Measurements from ENCODE around the gene CRTC1.
"Not testable (repeated sequence)": the region's sequence is repeated elsewhere in the genome, so short reads cannot be mapped to it uniquely, and the experiment has no call there.

CRTC1 gene

DNA sequence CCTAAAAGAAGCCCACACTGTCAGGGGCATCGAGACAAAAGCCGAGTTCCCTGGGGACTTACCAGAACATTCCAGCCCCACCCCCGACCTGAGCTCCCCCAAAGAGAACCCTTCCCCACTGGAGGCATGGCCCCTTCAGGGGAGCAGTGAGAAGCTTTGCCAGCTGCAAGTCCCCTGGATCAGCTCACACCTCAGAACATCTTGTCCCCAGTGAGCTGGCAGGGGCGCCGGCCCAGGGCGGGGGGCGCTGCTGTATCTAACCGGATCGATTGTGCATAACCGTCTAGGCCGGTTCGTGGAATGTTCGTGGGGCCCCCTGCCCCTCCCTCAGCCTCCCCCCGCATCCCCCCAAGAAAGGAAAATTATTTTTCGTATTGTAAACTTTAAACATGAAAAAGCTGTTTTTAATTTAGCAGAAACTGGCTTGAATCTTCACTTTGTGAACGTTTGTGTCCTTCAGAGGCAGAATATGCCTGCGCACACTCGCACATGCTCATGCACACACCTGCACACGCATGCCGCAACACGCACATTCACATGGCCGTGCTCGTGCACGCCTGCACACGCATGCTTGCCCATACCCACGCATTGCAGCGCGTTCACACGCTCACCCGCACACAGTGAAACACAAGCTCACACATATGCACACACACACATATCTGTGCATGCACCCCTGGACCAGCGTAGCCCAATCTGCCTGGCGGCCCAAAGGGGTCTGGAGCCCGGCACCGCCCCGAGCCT is 12.0 kb upstream of the CRTC1 start:
- no peak for DNase-seq

DNA sequence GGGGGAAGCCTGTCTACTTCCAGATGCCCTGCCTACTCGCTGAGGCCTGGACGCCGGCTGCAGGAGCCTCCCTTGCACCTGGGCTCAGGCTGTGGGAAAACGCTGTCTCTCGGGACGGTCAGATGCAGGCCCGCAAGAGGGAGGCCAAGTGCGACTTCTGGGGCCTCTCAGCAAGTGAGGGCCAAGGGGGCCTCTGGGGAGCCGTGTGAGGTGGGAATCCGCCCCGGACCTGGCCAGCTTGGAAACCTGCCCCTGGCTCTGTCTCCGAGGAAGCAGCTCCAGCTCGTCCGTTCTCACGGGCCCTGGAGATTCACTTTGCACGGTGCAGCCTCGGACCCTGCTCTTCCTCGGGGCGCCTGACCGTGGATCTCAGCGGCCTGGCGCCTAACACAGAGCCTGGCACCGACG is 11.4 kb upstream of the CRTC1 start:
- DNase-seq = no peak

DNA sequence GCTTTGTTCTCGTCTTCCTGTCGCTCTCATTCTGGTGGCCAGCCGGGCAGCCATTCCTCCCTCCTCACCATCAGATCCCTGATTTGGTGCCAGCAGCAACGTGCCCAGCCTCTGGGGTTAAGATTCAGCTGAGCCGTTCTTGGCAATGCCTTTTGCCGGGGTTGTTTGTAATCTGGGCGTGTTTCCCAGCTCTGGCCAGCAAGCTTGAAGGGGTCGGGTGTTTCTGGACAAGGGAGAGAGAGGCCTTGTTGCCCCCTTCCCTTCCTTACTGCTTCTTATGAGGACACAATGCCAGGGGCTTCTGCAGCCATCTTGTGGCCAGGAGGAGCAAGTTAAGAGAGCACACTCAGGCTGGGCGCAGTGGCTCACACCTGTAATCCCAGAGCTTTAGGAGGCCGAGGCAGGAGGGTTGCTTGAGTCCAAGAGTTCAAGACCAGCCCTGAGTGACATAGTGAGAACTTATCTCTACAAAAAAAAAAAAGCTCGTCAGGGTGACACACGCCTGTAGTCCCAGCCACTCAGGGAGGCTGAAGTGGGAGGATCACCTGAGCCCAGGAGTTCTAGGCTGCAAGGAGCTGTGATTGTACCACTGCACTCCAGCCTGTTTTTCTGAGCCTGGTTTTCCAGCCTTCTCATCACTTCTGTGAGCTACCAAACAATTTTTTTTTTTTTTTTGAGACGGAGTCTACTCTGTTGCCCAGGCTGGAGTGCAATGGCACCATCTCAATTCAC is 10.7 kb upstream of the CRTC1 start:
- DNase-seq = no peak

DNA sequence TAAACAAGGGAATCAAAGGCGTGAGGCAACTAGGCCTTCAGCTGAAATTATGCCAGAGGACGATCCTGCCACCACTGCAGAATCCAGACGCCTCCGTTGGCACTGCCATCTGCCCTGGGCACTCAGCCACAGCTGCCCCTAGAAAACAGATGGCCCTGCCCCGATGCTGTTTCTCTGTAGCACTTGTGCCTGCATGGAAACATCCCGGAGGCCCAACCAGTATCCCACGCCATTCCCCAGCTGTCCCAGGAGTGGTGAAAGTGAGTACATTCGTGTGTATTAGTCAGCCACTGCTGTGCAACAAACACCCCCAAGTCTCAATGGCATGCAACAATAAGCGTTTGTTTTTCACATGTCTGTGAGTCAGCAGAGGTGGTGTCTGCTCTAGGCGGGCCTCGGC is 8.9 kb upstream of the CRTC1 start:
- DNase-seq = no peak

DNA sequence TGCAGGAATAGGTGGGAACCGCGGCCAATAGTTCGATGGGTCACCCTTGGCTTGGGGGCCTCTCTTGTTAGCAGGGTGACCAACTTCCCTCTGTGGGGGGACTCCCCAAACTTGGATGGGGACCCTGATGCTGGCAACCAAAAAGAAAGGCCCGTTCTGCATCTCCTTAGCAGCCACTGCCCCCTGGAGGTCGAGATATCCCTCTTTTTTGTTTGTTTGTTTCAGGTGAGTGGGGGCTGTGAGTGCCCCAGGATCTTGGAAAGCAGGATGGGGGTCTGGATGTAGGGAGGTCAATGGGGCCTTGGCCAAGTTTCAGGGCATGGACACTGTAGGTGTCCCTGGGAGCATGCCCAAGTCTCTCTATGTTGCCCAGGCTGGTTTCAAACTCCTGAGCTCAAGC is 7.7 kb upstream of the CRTC1 start:
- no peak for DNase-seq

DNA sequence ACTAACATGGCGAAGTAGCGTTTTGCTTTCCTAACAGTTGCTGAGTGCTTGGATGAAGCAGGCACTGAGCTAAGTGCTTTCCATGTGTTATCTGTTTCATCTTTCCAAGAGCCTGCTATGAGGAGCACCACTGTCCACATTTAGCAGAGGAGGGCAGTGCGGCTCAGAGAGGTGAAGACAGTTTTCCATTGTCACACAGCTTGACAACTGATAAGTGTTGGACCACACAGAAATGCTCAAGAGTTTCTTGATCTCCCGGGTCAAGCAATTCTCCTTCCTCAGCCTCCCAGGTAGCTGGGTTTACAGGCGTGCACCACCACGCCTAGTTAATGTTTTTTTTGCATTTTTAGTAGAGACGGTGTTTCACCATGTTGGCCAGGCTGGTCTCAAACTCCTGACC is 6.8 kb upstream of the CRTC1 start:
- no peak for DNase-seq

DNA sequence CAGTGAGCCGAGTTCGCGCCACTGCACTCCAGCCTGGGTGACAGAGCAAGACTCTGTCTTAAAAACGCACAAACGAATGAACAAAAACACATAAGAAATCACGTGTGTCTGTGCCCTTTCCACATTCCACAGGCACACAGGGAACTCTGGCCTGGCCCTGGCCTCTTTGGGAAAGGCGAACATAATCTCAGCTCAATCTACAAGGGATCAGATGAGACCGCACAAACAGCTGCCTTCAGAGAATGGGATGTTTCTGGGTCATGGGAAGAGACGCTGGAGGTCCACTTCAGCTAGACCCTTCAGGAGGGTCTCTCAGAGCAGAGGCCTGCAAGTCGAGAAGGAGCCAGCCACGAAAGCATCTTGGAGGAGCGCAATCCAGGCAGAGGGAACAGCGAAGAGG is 6.3 kb upstream of the CRTC1 start:
- no peak for DNase-seq

DNA sequence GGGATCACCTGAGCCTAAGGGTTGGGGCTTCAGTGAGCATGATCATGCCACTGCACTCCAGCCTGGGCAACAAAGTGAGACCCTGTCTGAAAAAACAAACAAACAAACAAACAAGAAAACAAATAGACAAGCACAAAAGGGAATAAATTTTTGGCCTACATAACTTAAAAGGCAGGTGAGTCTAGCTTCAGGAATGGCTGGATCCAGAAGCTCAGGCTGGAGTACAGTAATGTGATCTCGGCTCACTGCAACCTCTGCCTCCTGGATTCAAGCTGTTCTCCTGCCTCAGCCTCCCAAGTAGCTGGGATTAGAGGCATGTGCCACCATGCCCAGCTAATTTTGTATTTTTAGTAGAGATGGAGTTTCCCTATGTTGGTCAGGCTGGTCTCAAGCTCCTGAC is 3.3 kb upstream of the CRTC1 start:
- DNase-seq = not testable (repeated sequence)

DNA sequence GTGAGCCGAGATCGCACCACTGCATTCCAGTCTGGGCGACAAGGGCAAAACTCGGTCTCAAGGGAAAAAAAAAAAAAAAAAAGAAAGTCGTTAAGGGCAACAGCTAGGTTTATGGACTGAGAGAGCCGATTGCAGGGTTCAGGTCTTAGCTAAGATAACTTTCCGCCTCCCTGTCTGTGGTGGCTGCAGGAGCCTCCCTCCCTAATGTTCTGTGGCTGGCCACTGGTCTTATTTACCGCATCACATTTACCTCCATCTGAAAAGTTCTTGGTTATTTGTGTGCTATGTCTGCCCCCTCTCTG is 722 bp upstream of the CRTC1 start:
- DNase-seq = no peak

DNA sequence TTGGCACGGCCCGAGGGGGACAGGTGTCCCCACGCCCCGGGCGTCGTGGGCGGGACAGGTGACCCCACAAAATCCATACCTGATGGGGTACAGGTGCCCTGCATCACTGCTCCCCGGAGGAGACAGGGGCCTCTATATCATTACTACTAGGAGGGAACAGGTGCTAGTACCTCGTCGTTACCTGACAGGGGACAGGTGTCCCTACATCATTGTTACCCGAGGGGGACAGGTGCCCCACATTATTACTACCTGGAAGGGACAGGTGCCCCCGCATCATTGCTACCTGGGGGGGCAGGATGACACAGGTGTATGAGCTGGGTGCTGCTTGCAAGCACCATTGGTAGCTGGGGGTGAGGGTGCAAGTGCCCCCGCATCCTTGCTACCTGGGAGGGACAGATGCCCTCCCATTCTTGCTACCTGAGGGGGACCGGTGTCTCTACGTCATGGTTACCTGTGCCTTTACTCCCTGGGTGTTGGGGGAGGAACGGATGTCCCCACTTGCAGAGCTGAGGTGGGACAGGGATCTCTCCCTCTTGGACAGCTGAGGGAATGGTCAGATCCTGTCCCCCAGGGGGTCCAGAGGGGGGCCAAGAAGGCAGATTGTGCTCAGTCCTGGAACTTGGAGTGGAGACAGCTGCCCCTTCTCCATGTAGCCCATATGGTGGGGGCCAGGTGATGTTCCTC is 620 bp downstream of the CRTC1 start:
- DNase-seq = no peak

DNA sequence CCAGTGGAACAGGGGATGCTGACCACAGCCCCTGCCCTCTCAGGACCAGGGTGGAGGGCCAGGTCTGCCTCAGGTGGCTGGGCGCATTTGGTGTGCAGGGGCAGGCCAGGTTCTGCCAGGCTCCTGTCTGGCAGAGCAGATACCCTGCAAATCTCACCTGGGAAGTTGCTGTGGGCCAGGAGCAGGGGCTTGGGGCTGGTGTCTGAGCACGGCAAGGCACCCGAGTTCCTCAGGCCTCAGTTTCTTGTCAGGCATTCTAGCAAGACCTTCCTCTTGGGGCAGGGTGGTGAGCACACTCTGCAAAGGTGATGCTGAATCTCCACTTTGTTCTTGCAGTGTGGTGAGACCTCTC is 1.1 kb downstream of the CRTC1 start:
- no peak for DNase-seq

DNA sequence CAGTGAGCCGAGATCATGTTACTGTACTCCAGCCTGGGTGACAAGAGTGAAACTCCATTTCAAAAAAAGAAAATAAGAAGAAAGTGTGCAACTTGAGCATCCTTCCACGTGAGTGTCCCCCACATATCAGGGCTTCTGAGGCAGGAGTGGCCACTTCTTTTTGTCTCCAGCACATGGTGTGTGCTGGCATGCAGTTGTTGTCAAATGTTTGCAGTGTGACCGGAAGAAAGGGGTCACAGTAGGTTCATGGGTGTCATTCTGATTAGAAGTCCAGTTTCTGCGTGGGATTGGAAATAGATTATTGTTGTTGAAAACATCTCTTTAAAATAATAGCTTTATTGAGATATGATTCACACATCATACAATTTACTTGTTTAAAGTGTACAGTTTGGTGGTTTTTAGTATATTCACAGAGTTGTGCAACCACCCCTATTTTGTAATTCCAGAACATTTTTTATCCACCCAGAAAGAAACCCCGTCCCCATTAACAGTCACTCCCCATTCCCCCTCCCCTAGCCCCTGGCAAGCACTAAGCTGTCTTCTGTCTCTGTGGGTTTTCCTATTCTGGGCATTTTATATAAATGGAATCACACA is 2.2 kb downstream of the CRTC1 start:
- no peak for DNase-seq

DNA sequence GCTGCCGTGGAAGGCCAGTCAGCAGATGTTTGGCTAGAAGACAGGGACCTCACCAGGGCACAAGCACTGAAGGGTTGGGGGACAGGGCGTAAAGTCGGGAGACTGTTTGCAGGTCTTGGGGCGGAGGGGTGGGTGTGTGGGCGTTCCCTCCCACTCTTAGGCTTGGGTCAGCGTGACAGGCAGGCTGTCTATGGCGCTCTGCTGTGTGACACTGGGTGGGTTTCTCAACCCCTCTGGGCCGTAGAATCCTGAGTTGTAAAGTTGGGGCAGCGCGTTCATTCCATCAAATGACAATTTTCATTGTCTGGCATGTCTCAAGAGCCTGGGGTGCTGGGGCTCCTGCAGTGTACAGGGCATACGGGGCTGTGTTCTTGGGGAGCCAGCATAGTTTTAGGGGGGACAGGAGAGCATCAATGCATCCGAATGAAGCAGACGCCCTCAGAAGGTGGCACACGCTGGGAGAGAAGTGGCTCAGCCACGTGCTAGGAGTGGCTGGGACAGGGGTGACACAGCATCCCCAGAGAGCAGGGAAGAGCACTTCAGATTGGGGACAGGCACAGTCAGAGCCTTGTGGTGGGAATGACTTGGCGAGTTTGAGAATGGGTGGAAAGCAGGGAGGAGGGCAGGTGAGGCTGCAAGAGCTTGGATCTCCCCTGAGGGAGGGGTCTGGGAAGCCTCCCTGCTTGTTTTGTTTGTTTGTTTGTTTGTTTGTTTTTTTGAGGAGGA is 4.4 kb downstream of the CRTC1 start:
- DNase-seq = no peak

DNA sequence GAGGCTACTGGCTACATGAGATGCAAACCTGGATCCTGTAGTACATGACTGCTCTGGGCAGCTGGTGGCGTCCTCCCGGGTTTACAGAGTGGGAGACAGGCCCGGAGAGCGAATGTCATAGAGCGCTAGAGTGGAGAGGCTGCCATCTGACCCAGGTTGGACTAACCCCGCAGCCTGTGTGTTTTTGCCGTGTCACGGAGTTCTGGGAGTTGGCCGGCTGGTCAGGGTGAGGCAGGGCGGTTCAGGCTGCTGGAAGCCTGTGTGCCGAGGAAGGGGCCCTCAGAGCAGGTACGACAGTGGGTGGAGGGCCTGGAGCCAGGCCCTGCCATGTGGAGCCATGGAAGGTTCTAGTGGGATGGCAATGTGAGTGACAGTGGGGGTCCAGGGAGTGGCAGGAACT is 12.5 kb downstream of the CRTC1 start:
- no peak for DNase-seq

DNA sequence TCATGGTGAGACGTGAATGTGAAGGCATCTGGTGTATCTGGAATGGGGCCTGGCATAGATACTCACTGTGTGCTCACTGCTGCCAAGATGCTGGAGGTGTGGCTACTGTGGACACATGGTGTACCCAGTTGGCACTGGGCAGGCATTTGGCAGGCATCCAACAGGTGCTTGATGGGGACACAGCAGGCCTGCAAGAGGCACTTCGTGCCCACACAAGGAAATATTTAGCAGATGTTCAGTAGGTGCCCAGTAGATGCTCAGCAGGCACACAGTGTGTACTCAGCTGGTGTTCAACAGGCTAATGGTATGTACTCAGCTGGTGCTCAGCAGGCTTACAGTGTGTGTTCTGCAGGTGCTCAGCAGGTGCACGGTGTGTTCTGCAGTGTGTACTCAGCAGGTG is 14.2 kb downstream of the CRTC1 start:
- DNase-seq = no peak

DNA sequence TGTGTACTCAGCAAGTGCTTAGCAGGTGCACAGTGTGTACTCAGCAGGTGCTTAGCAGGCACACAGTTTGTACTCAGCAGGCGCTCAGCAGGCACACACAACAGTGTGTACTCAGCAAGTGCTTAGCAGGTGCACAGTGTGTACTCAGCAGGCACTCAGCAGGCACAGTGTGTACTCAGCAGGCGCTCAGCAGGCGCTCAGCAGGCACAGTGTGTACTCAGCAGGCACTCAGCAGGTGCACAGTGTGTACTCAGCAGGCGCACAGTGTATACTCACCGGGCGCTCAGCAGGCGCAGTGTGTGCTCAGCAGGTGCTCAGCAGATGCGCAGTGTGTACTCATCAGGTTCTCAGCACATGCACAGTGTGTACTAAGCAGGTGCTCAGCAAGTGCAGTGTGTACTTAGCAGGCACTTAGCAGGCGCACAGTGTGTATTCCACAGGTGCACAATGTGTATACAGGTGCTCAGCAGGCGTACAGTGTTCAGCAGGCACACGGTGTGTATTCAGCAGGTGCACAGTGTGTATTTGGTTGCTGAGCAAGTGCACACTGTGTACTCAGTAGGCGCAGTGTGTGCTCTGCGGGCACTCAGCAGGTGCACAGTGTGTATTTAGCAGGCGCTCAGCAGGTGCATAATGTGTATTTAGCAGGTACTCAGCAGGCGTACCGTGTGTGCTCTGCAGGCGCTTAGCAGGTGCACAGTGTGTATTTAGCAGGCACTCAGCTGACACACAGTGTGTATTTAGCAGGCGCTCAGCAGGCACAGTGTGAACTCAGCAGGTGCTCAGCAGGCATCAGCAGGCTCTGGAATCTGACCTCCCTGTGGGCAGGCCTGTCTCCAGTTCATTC is 15.1 kb downstream of the CRTC1 start:
- DNase-seq = no peak

DNA sequence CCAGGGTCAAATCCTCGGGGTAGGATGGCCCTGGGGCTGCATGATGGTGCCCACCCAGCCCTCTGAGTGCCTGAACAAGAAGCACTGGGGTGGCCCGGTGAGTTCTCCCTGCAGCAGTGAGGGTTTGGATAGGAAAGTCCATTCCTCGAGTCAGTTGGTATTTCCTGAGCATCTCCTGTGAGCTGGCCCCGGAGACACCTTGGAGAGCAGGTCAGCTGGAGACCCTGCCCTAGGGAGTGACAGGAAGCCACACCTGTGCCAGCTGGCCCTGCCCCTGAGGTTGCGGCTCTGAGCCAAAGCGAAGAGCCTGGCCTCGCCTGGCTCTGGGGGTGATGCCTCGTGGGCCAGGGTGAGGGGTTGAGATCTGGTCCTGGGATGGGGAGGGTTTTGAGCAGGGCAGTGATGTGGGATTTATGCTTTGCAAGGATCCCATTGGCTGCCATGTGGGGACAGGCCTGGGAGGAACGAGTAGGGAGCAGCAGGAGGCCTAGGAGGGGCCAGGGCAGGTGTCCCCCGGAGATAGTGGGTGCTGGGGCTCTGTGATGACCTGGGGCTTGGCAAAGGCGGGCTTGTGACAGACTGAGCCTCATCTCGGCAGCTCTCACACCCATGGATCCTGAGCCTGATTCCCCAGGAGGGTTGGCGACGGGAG is 16.0 kb downstream of the CRTC1 start:
- DNase-seq = no peak

DNA sequence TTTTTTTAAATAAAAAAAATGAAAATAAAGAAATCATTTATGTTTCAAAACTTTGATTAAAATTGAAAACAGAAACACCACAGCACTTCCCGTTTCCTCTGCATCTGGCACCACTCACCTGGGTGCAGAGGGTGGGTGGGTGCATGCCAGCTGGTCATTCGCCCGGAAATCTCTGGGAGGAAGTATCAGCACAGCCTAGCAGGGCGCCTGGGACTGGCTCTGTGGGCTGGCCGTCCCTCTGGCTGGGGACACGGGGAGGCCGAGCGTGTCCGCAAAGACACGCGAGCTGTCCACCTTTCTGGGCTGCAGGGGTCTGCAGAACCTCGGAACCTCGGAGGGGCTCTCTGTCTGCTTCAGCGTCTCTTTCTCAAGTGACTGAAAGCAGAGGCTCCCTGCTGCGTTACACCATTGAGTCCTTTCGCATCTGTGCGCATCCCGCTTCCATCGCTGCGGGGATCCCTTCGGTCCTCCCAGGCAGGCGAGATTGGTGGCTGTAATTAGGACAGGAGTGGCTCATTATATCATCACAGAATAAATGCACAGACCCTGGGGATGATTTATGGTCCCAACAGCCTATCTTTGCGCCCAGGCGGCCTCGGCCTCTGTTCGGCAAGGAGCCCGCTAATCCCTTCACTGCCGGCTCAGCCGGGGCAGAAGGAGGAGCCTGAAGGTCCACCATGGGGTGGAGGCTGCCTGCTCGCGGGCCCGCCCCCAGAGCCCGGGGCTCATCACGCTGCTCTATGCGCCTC is 17.2 kb downstream of the CRTC1 start:
- DNase-seq = peak; percentile 63

DNA sequence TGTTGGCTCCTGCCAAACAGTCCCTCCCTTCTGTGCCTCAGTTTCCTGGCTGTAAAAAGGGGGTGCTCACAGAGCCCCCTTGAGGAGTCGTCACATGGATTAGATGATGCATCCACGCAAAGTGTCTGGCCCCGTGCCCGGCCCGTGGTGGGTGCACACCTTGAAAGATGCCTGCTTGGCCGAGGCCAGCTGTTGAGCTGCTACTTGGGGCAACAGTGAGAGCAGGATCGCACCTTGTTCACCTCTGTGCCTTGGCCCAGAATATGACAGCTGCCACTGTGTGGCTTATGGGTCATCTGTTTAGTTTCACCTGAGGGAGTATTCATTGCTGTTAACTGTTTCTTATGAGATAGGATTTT is 17.7 kb downstream of the CRTC1 start:
- DNase-seq = no peak

DNA sequence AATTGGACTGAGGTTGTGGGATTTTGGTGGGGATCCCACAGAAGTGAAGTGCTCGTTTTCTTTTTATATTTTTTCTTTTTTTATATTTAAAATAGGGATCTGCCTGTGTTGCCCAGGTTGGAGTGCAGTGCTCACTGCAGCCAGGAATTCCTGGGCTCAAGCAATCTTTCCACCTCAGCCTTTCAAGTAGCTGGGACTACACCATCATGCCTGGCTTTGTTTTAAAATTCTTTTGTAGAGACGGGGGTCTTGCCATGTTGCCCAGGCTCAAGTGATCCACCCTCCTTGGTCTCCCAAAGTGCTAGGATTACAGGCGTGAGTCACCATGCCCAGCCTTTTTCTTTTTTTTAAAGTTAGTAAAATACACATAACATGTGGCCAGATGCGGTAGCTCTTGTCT is 20.6 kb downstream of the CRTC1 start:
- no peak for DNase-seq

DNA sequence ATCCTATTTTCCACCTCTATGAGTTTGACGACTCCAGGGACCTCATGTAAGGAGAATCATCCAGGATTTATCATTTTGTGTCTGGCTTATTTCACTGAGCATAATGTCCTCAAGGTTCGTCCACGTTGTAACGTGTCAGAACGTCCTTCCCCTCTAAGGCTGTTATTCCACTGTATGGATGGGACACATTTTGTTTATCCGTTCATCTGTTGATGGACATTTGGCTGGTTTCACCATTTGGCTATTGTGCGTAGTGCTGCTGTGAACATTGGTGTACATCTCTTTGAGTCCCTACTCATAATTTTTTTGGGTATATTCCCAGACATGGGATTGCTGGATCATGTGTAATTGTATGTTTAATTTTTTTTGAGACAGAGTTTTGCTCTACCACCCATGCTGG is 21.5 kb downstream of the CRTC1 start:
- no peak for DNase-seq

Data from CD4-positive, alpha-beta T cell treated with Interleukin-4 for 4 hours (primary cell).